ENCODE data around the gene DVL1. TPM values are rescaled to one million over a fixed set of nuclear protein-coding genes. Genes with fewer than 3 reads are reported as not detected.

Gene DVL1
- total and polyA plus RNA-seq, 9 of the 15 experiments (the other 6 are each of a cell fraction or from before 2014, with no cell fraction given) = 0.62 to 135 (median 24.3) TPM

DNA sequence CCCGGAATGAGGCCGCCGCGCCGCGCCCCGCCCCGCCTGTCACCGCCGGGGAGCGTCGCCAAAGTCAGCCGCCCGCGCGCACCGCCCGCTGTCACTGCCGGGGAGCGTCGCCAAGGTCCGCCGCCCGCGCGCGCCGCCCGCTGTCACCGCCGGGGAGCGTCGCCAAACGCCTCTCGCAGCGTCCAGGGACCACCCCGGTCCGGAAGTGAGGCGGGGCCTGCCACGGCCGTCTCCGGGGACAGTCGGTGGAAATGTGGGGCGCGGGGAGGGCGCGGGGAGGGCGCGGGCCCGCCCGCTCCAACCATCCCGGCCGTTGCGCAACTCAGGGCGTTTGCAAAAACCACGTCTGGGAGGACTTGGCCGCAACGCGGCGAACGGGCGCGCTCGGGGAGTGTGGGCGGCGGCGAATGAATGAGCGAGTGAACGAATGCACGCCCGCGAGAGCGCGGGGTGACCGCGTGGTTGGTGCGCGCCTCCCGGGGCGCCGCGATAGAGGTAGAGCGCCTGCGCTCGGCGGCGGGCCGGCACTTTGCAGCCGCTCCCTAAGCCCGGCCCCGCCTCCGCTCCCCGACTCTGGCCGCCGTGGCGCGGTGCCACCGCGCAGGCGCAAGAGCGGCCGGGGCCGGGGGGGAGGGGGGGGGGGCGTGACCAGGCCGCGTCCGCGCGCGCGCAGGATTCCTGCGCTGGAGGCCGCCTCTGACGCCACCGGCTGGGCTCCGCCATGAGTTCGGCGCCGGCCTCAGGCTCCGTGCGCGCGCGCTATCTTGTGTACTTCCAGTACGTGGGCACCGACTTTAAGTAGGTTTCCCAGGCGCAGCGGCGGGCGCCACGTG, 41.1 kb downstream of the DVL1 start, which contains the start of the genes ACAP3 and PUSL1 (continued):
- TF ChIP-seq TGIF2 (CRISPR knock-in tag; IDR thresholded peaks at IDR 0.05) (peak; percentile 99), POLR2AphosphoS5 (IDR thresholded peaks at IDR 0.05; ENCODE audit: control insufficient read depth, insufficient read depth, low read depth, low read length) (peak; percentile 58), ZKSCAN1 (IDR thresholded peaks at IDR 0.05; ENCODE audit: low read depth, low read length) (no peak), FUS (optimal IDR thresholded peaks at IDR 0.05; ENCODE audit: low read depth, low read length) (peak; percentile 94), ZBTB1 (CRISPR knock-in tag; IDR thresholded peaks at IDR 0.05; ENCODE audit: borderline replicate concordance, low read depth) (0 out of 2 replicates have a peak, but pooled peaks have one; percentile 26), BRCA1 (IDR thresholded peaks at IDR 0.05) (no peak), BRCA1 (CRISPR knock-in tag; IDR thresholded peaks at IDR 0.05) (no peak), MED1 (CRISPR knock-in tag; IDR thresholded peaks at IDR 0.05; ENCODE audit: borderline replicate concordance) (no peak), KAT8 (IDR thresholded peaks at IDR 0.05; ENCODE audit: low read depth) (no peak), ZNF583 (CRISPR knock-in tag; IDR thresholded peaks at IDR 0.05) (no peak), MEF2D (tag; conservative IDR thresholded peaks at IDR 0.05; ENCODE audit: low read depth) (no peak), TRIM28 (IDR thresholded peaks at IDR 0.05) (no peak; the same call in 1 of the 2 replicates), SMARCE1 (IDR thresholded peaks at IDR 0.05) (no peak), FOXM1 (IDR thresholded peaks at IDR 0.05; ENCODE audit: low read depth) (no peak), FOXM1 (CRISPR knock-in tag; IDR thresholded peaks at IDR 0.05; ENCODE audit: low read depth) (no peak; the same call in 1 of the 2 replicates)
- TF ChIP-seq, protein P1, sequence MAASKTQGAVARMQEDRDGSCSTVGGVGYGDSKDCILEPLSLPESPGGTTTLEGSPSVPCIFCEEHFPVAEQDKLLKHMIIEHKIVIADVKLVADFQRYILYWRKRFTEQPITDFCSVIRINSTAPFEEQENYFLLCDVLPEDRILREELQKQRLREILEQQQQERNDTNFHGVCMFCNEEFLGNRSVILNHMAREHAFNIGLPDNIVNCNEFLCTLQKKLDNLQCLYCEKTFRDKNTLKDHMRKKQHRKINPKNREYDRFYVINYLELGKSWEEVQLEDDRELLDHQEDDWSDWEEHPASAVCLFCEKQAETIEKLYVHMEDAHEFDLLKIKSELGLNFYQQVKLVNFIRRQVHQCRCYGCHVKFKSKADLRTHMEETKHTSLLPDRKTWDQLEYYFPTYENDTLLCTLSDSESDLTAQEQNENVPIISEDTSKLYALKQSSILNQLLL (CRISPR knock-in tag; IDR thresholded peaks at IDR 0.05; ENCODE audit: borderline replicate concordance) = no peak
- TF ChIP-seq, protein P2, sequence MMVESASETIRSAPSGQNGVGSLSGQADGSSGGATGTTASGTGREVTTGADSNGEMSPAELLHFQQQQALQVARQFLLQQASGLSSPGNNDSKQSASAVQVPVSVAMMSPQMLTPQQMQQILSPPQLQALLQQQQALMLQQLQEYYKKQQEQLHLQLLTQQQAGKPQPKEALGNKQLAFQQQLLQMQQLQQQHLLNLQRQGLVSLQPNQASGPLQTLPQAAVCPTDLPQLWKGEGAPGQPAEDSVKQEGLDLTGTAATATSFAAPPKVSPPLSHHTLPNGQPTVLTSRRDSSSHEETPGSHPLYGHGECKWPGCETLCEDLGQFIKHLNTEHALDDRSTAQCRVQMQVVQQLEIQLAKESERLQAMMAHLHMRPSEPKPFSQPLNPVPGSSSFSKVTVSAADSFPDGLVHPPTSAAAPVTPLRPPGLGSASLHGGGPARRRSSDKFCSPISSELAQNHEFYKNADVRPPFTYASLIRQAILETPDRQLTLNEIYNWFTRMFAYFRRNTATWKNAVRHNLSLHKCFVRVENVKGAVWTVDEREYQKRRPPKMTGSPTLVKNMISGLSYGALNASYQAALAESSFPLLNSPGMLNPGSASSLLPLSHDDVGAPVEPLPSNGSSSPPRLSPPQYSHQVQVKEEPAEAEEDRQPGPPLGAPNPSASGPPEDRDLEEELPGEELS (CRISPR knock-in tag; IDR thresholded peaks at IDR 0.05; ENCODE audit: borderline replicate concordance) = no peak; the same call in 1 of the 2 replicates
- TF ChIP-seq, protein P3, sequence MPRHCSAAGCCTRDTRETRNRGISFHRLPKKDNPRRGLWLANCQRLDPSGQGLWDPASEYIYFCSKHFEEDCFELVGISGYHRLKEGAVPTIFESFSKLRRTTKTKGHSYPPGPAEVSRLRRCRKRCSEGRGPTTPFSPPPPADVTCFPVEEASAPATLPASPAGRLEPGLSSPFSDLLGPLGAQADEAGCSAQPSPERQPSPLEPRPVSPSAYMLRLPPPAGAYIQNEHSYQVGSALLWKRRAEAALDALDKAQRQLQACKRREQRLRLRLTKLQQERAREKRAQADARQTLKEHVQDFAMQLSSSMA (CRISPR knock-in tag; IDR thresholded peaks at IDR 0.05) = no peak
